Hepatocyte (in vitro differentiated cells): ENCODE measurements around the gene DOCK7.

Experiments
- CTCF ChIP-seq: fragments of 200-600 bp; sonication (generic); IDR thresholded peaks from 2 replicates; pipeline ENCODE4 v1.5.1; 2016; ENCODE audit warnings: antibody characterized with exemption, mild to moderate bottlenecking; ENCODE audit not compliant: poor library complexity
- EZH2 ChIP-seq: fragments of 200-600 bp; sonication (generic); IDR thresholded peaks from 2 replicates; pipeline ENCODE4 v1.6.1; 2016; ENCODE audit warnings: antibody characterized with exemption, mild to moderate bottlenecking, borderline replicate concordance
- EZH2phosphoT487 ChIP-seq: fragments of 200-600 bp; sonication (generic); IDR thresholded peaks from one replicate; pipeline ENCODE4 v1.6.1; 2018; ENCODE audit warnings: antibody characterized with exemption, mild to moderate bottlenecking, low read depth, moderate library complexity; ENCODE audit not compliant: unreplicated experiment, severe bottlenecking

GRCh38 chr1:62676611-62677356 lies 11.4 kb downstream of the DOCK7 start:
- TF ChIP-seq CTCF = no peak
- TF ChIP-seq EZH2phosphoT487 = no peak
- no peak for TF ChIP-seq EZH2
